ENCODE data around the gene LCN1.
"Not testable (repeated sequence)": the region's sequence is repeated elsewhere in the genome, so short reads cannot be mapped to it uniquely, and the experiment has no call there.

The LCN1 gene

GRCh38 chr9:135549478-135550343 lies 28.5 kb downstream of the LCN1 start:
- DNase-seq, result not testable (repeated sequence)

- DNase-seq, result no peak
Measured at GRCh38 chr9:135550344-135550918, 29.2 kb downstream of the LCN1 start.

GRCh38 chr9:135551031-135551430 lies 29.8 kb downstream of the LCN1 start:
- DNase-seq, result no peak

- no peak for DNase-seq
Measured at GRCh38 chr9:135551456-135551855, 30.2 kb downstream of the LCN1 start.

DNA sequence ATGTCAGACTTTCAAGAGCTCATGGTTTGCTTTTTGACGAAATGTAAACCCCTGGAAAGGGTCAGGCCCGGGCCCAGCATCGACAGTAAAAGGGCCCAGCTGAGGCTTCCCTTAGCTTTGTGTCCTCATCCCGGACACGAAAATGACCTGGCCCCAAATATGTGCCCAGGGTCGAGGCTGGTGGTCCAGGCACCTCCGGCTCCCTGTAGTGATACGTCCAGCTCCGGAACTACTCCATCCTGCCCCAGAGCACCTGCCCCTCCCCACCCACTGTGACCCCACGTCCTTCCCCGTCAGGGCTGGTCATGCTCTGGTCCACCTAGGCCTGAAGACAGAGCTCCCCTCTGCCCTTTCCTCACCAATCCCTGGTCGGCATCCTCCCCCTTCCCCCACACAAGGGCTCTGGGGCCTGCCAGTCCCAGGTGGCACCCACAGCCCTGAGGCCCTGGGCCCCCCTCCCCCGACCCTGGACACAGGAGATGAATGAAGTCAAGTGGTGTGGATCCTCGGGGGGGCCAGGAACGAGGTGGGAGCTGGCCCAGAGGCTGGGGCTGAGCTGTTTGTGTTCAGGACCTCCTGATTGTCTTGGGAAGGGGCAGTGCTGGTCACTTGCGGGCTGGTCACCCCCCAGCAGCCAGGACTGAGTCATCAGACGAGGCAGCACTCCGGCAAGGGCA lies 30.9 kb downstream of the LCN1 start:
- no peak for DNase-seq

DNA sequence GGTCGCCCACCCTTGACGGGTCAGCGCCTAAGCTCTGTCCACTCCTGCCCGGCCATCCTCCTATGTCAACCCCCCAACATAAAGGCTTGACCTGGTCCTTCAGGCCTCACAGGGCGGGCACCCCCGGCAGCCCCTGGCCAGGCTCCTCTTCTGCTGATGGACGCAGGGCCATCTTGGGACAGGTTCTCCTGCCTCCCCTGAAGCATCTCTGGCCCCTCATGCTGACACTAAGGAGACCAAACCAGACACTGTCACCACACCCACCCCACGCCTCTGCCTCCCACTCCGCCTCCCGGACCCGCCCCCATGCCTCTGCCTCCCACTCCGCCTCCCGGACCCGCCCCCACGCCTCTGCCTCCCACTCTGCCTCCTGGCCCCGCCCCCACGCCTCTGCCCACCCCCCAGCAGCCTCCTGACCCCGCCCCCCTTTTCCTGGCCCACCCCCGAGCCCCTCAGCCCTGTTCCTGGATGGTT lies 31.5 kb downstream of the LCN1 start:
- no peak for DNase-seq

DNA sequence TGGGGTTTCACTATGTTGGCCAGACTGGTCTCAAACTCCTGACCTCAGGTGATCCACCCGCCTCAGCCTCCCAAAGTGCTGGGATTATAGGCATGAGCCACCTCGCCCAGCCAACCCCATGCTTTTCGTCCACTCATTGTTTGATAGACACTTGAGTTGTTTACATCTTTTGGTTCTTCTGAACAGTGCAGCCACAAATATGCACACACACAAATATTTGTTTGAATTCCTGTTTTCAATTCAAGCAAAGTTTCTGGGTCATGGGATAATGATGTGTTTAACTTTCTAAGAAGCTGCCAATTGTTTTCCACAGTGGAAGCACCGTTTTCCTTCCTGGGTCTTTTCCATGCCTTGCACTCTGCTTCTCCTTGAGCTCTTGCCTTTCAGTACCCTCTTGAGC lies 33.5 kb downstream of the LCN1 start:
- no peak for DNase-seq

DNA sequence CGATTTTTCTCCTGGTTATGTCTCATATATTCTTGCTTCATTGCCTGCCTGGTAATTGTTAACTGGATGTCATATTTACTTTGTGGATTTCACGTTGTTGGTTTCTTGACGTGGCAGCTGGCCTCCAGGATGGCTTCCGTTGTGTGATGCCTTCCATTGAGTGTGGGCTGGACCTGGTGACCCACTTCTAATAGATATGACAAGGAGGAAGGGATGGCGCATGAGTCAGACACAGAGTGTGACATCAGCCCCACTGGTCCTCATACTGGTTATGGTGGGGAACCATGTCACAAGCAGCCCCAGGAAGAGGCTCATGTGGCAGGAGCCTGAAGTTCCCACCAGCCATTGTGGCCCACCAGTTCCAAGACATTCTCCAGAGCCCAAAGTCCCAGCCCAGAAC lies 34.0 kb downstream of the LCN1 start:
- no peak for DNase-seq

DNA sequence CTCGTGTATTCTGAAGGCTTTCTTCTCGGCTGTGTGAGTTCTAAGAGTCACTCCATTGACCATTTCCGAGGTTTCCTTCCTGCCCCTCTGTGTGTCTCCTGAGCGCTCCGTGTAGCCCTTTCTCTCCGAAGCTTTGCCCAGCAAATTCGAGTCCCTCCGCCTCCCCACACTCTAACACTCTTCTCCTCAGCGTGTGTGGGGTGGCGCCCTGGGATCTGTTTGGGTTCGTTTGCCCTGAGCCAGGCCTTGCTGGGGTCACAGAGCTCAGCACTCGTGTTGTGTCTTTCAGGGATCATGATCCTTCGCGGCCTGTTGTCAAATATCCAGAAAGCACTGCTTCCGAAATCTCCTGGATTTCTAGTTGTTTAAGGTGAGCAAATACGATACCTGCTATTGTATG lies 34.7 kb downstream of the LCN1 start:
- DNase-seq, result no peak

- DNase-seq, result no peak
Measured at GRCh38 chr9:135559606-135560005, 38.4 kb downstream of the LCN1 start.

GRCh38 chr9:135561391-135562234 lies 40.4 kb downstream of the LCN1 start, which contains the start of gene PAEP:
Gene PAEP, plus strand, starts transcription at chr9:135561756.
- DNase-seq, result no peak

DNA sequence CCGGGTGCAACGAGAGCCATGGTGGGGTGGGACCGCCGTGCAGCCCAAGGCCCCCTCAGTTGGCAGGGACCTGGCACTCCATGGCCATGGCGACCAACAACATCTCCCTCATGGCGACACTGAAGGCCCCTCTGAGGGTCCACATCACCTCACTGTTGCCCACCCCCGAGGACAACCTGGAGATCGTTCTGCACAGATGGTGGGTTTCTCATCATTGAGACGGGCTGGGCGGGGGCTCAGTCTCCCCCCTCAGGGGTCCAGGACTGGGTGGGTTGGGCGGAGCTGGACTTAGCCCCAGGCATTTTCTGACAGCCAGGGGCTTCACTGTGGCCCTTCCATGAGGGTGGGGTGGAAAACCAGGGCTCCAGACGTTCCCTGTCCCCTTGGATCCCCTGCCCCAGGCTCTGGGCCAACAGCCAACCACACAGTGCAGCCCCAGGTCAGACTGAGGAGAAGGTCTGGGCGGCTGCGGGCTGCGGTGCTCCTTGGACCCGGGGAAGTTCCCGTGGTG lies 41.0 kb downstream of the LCN1 start:
- DNase-seq, result no peak

GRCh38 chr9:135563039-135563476 lies 41.8 kb downstream of the LCN1 start:
- DNase-seq, result no peak

- DNase-seq, result no peak
Measured at GRCh38 chr9:135563858-135564257, 42.6 kb downstream of the LCN1 start.

DNA sequence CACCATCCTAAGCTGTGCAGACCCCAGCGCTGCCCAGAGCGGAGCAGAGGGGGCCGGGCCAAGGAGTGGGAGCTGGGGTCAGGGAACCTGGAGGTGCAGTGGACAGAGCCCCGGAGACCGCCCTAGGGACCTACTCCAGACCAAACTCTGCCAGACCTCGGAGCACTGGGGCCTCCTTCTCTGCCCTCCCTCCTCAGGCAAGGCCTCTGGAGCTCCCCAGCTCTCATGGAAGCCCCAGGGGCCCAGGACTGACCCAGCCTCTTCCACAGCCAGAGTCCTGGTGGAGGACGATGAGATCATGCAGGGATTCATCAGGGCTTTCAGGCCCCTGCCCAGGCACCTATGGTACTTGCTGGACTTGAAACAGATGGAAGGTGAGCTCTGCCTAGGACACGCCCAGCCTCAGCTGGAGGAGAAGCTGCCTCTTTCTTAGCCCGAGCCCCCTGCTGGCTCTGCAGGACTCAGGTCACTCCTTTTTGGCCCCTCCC lies 43.9 kb downstream of the LCN1 start:
- no peak for DNase-seq

- DNase-seq, result no peak
Measured at GRCh38 chr9:135565636-135566035, 44.4 kb downstream of the LCN1 start.

GRCh38 chr9:135566552-135566951 lies 45.3 kb downstream of the LCN1 start:
- DNase-seq, result no peak

DNA sequence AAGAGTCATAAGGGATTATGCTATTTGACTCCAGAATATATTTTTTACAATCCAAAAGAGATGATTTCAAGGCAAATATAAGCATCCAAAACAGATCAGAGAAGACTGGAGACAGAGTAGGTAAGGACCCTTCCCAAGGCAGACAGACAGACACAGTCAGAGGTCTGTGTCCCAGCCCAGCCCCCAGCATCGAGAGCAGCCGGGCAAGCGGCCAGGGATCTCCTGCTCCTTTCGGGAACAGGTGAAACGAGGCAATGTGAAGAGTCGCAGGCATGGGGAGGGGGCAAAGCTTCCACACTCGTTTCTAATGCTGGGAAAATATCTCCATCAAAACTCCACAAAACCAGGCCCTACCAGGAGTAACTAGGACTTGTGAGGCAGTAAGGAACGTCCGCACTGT lies 46.1 kb downstream of the LCN1 start:
- DNase-seq, result no peak

- no peak for DNase-seq
Measured at GRCh38 chr9:135568026-135568425, 46.8 kb downstream of the LCN1 start.

DNA sequence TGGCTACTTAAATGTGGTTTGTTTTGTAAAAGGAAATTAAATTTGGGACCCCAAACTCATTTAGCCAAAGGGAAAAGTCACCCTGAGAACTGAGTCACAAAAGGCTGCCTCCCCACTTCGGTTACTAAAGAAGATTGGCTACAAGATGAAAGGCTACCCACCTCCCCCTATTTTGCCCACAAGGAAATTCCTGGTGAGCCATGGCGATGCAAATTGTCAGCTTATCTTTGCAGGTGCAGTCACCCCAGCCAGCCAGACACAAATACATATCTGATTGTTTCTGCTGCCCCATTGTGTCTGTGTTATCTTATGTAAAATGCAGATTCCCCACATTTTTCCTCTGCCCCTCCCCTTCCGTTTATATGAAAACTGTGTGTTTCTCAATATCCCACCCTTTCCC lies 49.2 kb downstream of the LCN1 start:
- no peak for DNase-seq

DNA sequence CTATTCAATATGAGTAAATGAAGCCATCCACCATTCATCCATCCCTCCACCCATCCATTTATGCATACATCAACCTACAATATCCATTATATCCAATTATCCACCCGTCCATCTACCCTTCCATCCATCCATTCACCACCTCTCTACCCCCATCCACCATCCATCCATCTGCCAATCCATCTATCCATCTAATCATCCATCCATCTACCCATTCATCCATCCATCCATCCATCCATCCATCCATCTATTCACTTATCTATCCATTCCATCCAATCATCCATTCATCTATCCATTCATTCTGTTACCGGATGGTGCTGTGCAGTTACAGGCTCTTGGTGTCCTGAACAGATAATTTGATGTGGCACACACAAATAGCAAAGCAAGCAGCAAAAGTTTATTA lies 51.0 kb downstream of the LCN1 start:
- no peak for DNase-seq

DNA sequence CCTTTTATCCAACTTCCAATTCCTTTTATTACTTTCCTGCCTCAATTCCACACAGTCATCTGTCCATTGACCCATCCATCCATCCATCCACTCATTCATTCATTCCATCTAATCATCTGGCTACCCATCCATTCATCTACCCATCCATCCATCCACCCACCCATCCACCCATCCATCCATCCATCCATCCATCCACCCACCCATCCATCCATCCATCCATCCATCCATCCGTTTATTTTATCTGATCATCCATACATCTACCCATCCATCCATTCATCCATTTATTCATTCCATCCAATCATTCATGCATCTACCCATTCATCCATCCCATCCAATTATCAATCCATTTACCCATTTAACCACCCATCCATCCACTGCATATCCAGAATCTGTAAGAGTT lies 51.9 kb downstream of the LCN1 start:
- DNase-seq, result no peak

Measured in NCI-H1436 treated with DMSO at 0.1 percent for 48 hours (cell line).